GM21390 (cell line): ENCODE data around the gene LIPN.

Experiments used
- ATAC-seq: cut with Tn5 transposase; IDR thresholded peaks from one replicate; pipeline ENCODE4 v1.9.1; 2021; ENCODE audit not compliant: unreplicated experiment

The LIPN gene

GRCh38 chr10:88826388-88826787, 66.6 kb downstream of the LIPN start:
- no peak for ATAC-seq

- ATAC-seq, result no peak
These were observed 67.9 kb downstream of the LIPN start for GRCh38 chr10:88827671-88828070.

- ATAC-seq, result no peak
These were observed 68.5 kb downstream of the LIPN start for GRCh38 chr10:88828310-88828709.
